ENCODE measurements around the gene PREX1.

Gene PREX1

GRCh38 chr20:48789781-48790472 lies 37.9 kb downstream of the PREX1 start:
- H3K4me3 ChIP-seq (replicated peaks; ENCODE audit: insufficient read depth, low read length): no peak overlapping the region
- no peak for DNase-seq (ENCODE audit: low read depth in 1 of 2, low spot score in 1 of 2)
- H3K27me3 ChIP-seq (ENCODE audit: insufficient read depth, poor library complexity, severe bottlenecking): no peaks in the 10 kb centered on the region
- peak overlapping the region; percentile 20; the same call in 1 of the 2 replicates for H3K27ac ChIP-seq (replicated peaks)
- TF ChIP-seq GABPA (IDR thresholded peaks at IDR 0.05; ENCODE audit: low read depth): no peak
- no peak for TF ChIP-seq REST (IDR thresholded peaks at IDR 0.05; ENCODE audit: insufficient replicate concordance, low read depth)
- TF ChIP-seq SPI1 (IDR thresholded peaks at IDR 0.05; ENCODE audit: borderline replicate concordance, low read depth): no peak
- TF ChIP-seq POLR2AphosphoS5 (IDR thresholded peaks at IDR 0.05; ENCODE audit: low read depth): no peak
- no peak for TF ChIP-seq CTCF (IDR thresholded peaks at IDR 0.05; ENCODE audit: insufficient read depth, low read length)

- Histone ChIP-seq H3K27ac (replicated peaks) (peak overlapping the region; percentile 74), H3K4me3 (replicated peaks; ENCODE audit: insufficient read depth, low read length) (no peak overlapping the region), H3K27me3 (ENCODE audit: insufficient read depth, poor library complexity, severe bottlenecking) (no peaks in the 10 kb centered on the region)
- no peak for TF ChIP-seq SPI1 (IDR thresholded peaks at IDR 0.05; ENCODE audit: borderline replicate concordance, low read depth)
- TF ChIP-seq REST (IDR thresholded peaks at IDR 0.05; ENCODE audit: insufficient replicate concordance, low read depth): no peak
- no peak for TF ChIP-seq CTCF (IDR thresholded peaks at IDR 0.05; ENCODE audit: insufficient read depth, low read length)
- TF ChIP-seq GABPA (IDR thresholded peaks at IDR 0.05; ENCODE audit: low read depth): no peak
- no peak for TF ChIP-seq POLR2AphosphoS5 (IDR thresholded peaks at IDR 0.05; ENCODE audit: low read depth)
- no peak for DNase-seq (ENCODE audit: low read depth in 1 of 2, low spot score in 1 of 2)
Measured at GRCh38 chr20:48789185-48789668, 38.6 kb downstream of the PREX1 start.

GRCh38 chr20:48788486-48789072 lies 39.2 kb downstream of the PREX1 start:
- Histone ChIP-seq H3K4me3 (replicated peaks; ENCODE audit: insufficient read depth, low read length) (no peak overlapping the region), H3K27ac (replicated peaks) (peak overlapping the region; percentile 74), H3K27me3 (ENCODE audit: insufficient read depth, poor library complexity, severe bottlenecking) (no peaks in the 10 kb centered on the region)
- DNase-seq (ENCODE audit: low read depth in 1 of 2, low spot score in 1 of 2): no peak
- TF ChIP-seq POLR2AphosphoS5 (IDR thresholded peaks at IDR 0.05; ENCODE audit: low read depth) (no peak), CTCF (IDR thresholded peaks at IDR 0.05; ENCODE audit: insufficient read depth, low read length) (no peak), GABPA (IDR thresholded peaks at IDR 0.05; ENCODE audit: low read depth) (no peak), SPI1 (IDR thresholded peaks at IDR 0.05; ENCODE audit: borderline replicate concordance, low read depth) (no peak; the same call in 1 of the 2 replicates), REST (IDR thresholded peaks at IDR 0.05; ENCODE audit: insufficient replicate concordance, low read depth) (no peak)

Measured in HL-60 (cell line).